ENCODE measurements around the gene PTPN23.

The PTPN23 gene

GRCh38 chr3:47394881-47395280 lies 14.1 kb downstream of the PTPN23 start:
- H3K79me2 ChIP-seq (ENCODE audit: insufficient read depth, low read length): peaks cover 63% of the 10 kb centered on the region
- no peak overlapping the region for H3K4me3 ChIP-seq (ENCODE audit: insufficient read depth, low read length, poor library complexity, severe bottlenecking)
- no peaks in the 10 kb centered on the region for H3K36me3 ChIP-seq (ENCODE audit: low read length)
- no peaks in the 10 kb centered on the region for H3K9me3 ChIP-seq (ENCODE audit: insufficient read depth, low read length)
- no peak for TF ChIP-seq EZH2phosphoT487 (conservative IDR thresholded peaks at IDR 0.05; ENCODE audit: low read length)
- TF ChIP-seq, protein P1, sequence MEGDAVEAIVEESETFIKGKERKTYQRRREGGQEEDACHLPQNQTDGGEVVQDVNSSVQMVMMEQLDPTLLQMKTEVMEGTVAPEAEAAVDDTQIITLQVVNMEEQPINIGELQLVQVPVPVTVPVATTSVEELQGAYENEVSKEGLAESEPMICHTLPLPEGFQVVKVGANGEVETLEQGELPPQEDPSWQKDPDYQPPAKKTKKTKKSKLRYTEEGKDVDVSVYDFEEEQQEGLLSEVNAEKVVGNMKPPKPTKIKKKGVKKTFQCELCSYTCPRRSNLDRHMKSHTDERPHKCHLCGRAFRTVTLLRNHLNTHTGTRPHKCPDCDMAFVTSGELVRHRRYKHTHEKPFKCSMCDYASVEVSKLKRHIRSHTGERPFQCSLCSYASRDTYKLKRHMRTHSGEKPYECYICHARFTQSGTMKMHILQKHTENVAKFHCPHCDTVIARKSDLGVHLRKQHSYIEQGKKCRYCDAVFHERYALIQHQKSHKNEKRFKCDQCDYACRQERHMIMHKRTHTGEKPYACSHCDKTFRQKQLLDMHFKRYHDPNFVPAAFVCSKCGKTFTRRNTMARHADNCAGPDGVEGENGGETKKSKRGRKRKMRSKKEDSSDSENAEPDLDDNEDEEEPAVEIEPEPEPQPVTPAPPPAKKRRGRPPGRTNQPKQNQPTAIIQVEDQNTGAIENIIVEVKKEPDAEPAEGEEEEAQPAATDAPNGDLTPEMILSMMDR (IDR thresholded peaks at IDR 0.05; ENCODE audit: insufficient read depth, low read length, poor library complexity, severe bottlenecking): no peak
- no peaks in the 10 kb centered on the region for H3K9me2 ChIP-seq (replicated peaks; ENCODE audit: insufficient read depth, low read length)
- H3F3A ChIP-seq (ENCODE audit: insufficient read depth): no peaks in the 10 kb centered on the region
- H2AFZ ChIP-seq (ENCODE audit: low read depth, low read length, severe bottlenecking): no peak overlapping the region
- no peaks in the 10 kb centered on the region for H4K20me1 ChIP-seq (ENCODE audit: low read depth, low read length)
- H3K27me3 ChIP-seq (ENCODE audit: low read length): no peaks in the 10 kb centered on the region
- H3K9ac ChIP-seq (ENCODE audit: low read length): no peak overlapping the region
- no peak overlapping the region for H3K4me2 ChIP-seq (ENCODE audit: low read depth, low read length, poor library complexity, severe bottlenecking)
- H3K27ac ChIP-seq (ENCODE audit: low read depth, low read length): no peak overlapping the region

DNA sequence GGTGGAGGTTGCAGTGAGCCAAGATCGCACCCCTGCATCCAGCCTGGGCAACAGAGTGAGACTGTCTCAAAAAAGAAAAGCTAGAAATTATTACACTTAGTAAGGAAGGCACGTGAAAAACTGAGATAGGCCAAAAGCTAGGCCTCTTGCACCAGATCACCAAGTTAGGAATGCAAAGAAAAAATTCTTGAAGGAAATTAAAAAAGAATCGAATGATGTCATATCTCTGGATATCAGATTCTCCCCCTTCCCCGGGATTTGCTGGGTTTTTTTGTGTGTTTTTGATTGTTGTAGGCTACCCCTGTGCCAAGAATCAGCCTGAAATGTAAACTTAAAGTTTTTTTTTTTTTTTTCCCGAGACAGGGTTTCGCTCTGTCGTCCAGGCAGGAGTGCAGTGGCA lies 17.4 kb downstream of the PTPN23 start:
- Histone ChIP-seq H3K4me2 (ENCODE audit: low read depth, low read length, poor library complexity, severe bottlenecking) (no peak overlapping the region), H3K36me3 (ENCODE audit: low read length) (no peaks in the 10 kb centered on the region), H3K79me2 (ENCODE audit: insufficient read depth, low read length) (peaks cover 29% of the 10 kb centered on the region), H3K27me3 (ENCODE audit: low read length) (no peaks in the 10 kb centered on the region), H3K9me3 (ENCODE audit: insufficient read depth, low read length) (no peaks in the 10 kb centered on the region), H3K9me2 (replicated peaks; ENCODE audit: insufficient read depth, low read length) (no peaks in the 10 kb centered on the region), H3K27ac (ENCODE audit: low read depth, low read length) (no peak overlapping the region), H4K20me1 (ENCODE audit: low read depth, low read length) (no peaks in the 10 kb centered on the region), H3F3A (ENCODE audit: insufficient read depth) (no peaks in the 10 kb centered on the region), H3K9ac (ENCODE audit: low read length) (no peak overlapping the region), H3K4me3 (ENCODE audit: insufficient read depth, low read length, poor library complexity, severe bottlenecking) (no peak overlapping the region), H2AFZ (ENCODE audit: low read depth, low read length, severe bottlenecking) (no peak overlapping the region)
- TF ChIP-seq, protein P1 (IDR thresholded peaks at IDR 0.05; ENCODE audit: insufficient read depth, low read length, poor library complexity, severe bottlenecking): no peak
- no peak for TF ChIP-seq EZH2phosphoT487 (conservative IDR thresholded peaks at IDR 0.05; ENCODE audit: low read length)

- no peaks in the 10 kb centered on the region for H3K36me3 ChIP-seq (ENCODE audit: low read length)
- no peak for TF ChIP-seq EZH2phosphoT487 (conservative IDR thresholded peaks at IDR 0.05; ENCODE audit: low read length)
- TF ChIP-seq, protein P1 (IDR thresholded peaks at IDR 0.05; ENCODE audit: insufficient read depth, low read length, poor library complexity, severe bottlenecking): no peak
- no peak overlapping the region for H3K9ac ChIP-seq (ENCODE audit: low read length)
- H3K4me2 ChIP-seq (ENCODE audit: low read depth, low read length, poor library complexity, severe bottlenecking): no peak overlapping the region
- no peaks in the 10 kb centered on the region for H3K9me2 ChIP-seq (replicated peaks; ENCODE audit: insufficient read depth, low read length)
- H3F3A ChIP-seq (ENCODE audit: insufficient read depth): no peaks in the 10 kb centered on the region
- no peak overlapping the region for H3K27ac ChIP-seq (ENCODE audit: low read depth, low read length)
- no peaks in the 10 kb centered on the region for H4K20me1 ChIP-seq (ENCODE audit: low read depth, low read length)
- H3K79me2 ChIP-seq (ENCODE audit: insufficient read depth, low read length): peaks cover 24% of the 10 kb centered on the region
- no peaks in the 10 kb centered on the region for H3K27me3 ChIP-seq (ENCODE audit: low read length)
- H2AFZ ChIP-seq (ENCODE audit: low read depth, low read length, severe bottlenecking): no peak overlapping the region
- H3K4me3 ChIP-seq (ENCODE audit: insufficient read depth, low read length, poor library complexity, severe bottlenecking): no peak overlapping the region
- no peaks in the 10 kb centered on the region for H3K9me3 ChIP-seq (ENCODE audit: insufficient read depth, low read length)
These were observed 18.2 kb downstream of the PTPN23 start for GRCh38 chr3:47399016-47399415.
